ENCODE results near the gene RASGRF1.

Gene RASGRF1

GRCh38 chr15:79093352-79093935 is 2.9 kb upstream of the RASGRF1 start:
- no peak for DNase-seq

GRCh38 chr15:79092382-79092781 is 1.8 kb upstream of the RASGRF1 start:
- DNase-seq = no peak

- DNase-seq = no peak
Observed at GRCh38 chr15:79091204-79091867, 756 bp upstream of the RASGRF1 start.

GRCh38 chr15:79089890-79090486 is 592 bp downstream of the RASGRF1 start:
- no peak for DNase-seq

- no peak for DNase-seq
Observed at GRCh38 chr15:79089331-79089889, 1.2 kb downstream of the RASGRF1 start.

- no peak for DNase-seq
Observed at GRCh38 chr15:79088426-79089205, 2.0 kb downstream of the RASGRF1 start.

- no peak for DNase-seq
Observed at GRCh38 chr15:79086814-79087213, 3.8 kb downstream of the RASGRF1 start.

- no peak for DNase-seq
Observed at GRCh38 chr15:79084308-79084968, 6.1 kb downstream of the RASGRF1 start.

GRCh38 chr15:79083154-79083553 is 7.4 kb downstream of the RASGRF1 start:
- no peak for DNase-seq

- DNase-seq = no peak
Observed at GRCh38 chr15:79082363-79083070, 8.1 kb downstream of the RASGRF1 start.

- no peak for DNase-seq
Observed at GRCh38 chr15:79078763-79079410, 11.7 kb downstream of the RASGRF1 start.

- DNase-seq = no peak
Observed at GRCh38 chr15:79078003-79078402, 12.6 kb downstream of the RASGRF1 start.

- DNase-seq = no peak
Observed at GRCh38 chr15:79076661-79077060, 13.9 kb downstream of the RASGRF1 start.

GRCh38 chr15:79075256-79075655 is 15.3 kb downstream of the RASGRF1 start:
- no peak for DNase-seq

GRCh38 chr15:79073336-79073735 is 17.2 kb downstream of the RASGRF1 start:
- no peak for DNase-seq

GRCh38 chr15:79071901-79072300 is 18.7 kb downstream of the RASGRF1 start:
- DNase-seq = no peak

GRCh38 chr15:79068790-79069189 is 21.8 kb downstream of the RASGRF1 start:
- DNase-seq = no peak

- DNase-seq = no peak
Observed at GRCh38 chr15:79067969-79068368, 22.6 kb downstream of the RASGRF1 start.

- DNase-seq = no peak
Observed at GRCh38 chr15:79067072-79067833, 23.3 kb downstream of the RASGRF1 start.

GRCh38 chr15:79066391-79067071 is 24.0 kb downstream of the RASGRF1 start:
- DNase-seq = no peak

Measured in stimulated activated naive CD4-positive, alpha-beta T cell treated with Interleukin-2 at 50 U/mL for 16 hours (primary cell).